Amniotic epithelial cell (primary cell): ENCODE measurements around the gene MED27.
A peak's percentile ranks its signal among the peaks of the same experiment; 100 is the strongest.

ENCODE experiments used
- DNase-seq: peaks from one replicate; pipeline ENCODE4 v3.0.0-alpha.2; 2010; ENCODE audit warnings: low read depth

MED27 gene

GRCh38 chr9:131853434-131853833 lies 226.2 kb downstream of the MED27 start:
- no peak for DNase-seq

DNA sequence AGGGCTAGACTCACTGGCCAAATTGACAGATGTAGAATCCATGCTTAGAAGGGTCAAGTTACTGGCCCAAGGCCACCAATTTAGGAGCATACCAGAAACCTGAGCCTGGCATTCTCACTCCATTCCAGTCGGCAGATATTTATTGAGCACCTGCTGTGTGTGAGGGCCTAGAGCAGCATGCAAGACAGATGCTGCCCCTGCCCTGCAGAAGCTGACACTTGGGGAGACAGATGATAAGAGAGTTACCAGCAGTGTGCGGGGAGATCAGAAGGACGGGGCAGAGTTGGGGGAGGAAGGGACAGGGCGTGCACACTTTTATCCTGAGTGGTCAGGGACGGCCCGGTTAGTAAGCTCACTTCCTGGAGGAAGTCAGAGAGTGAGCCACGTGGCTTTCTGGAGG lies 228.3 kb downstream of the MED27 start:
- DNase-seq, result no peak

- DNase-seq, result no peak
These were observed 230.3 kb downstream of the MED27 start for GRCh38 chr9:131849391-131849790.

GRCh38 chr9:131848570-131849160 lies 231.0 kb downstream of the MED27 start:
- no peak for DNase-seq

- no peak for DNase-seq
These were observed 231.9 kb downstream of the MED27 start for GRCh38 chr9:131847665-131848354.

DNA sequence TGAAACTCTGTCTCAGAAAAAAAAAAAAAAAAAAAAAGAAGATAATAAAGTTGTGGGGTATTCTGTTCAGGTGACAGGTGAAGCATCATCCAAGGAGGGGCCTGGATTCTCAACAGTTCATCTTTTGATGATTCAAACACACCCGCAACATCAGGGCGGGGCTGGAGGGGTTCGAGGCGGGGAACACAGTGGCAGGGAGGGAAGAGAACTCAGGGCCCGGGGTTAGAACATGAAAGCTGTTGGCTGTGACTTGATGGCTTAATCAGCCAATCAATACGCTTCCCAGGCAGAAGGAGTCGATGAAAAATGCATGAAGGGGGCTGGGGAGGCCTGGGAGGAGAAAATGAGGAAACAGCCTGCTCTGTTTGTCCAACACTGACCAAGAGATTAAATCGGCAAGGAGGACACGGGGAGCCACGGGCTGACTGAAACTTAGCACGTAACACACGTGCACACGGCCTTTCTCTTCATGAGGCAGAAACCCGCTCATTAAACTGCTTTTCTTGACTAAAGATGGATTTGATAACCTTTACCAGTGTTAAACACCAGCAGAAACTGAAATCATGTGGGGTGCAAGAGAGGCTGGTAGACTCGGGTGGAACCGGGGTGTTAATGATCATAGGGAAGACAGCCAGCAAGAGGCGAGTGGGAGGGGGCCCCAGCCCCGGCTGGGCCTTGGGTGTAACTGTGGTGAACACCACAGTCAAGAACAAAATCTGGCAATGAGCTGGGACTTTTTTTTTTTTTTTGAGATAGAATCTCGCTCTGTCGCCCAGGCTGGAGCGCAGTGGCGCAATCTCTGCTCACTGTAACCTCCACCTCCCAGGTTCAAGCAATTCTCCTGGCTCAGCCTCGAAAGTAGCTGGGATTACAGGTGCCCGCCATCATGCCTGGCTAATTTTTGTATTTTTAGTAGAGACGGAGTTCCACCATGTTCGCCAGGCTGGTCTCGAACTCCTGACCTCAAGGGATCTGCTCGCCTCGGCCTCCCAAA lies 234.1 kb downstream of the MED27 start:
- DNase-seq, result no peak

- no peak for DNase-seq
These were observed 234.9 kb downstream of the MED27 start for GRCh38 chr9:131844745-131845118.

DNA sequence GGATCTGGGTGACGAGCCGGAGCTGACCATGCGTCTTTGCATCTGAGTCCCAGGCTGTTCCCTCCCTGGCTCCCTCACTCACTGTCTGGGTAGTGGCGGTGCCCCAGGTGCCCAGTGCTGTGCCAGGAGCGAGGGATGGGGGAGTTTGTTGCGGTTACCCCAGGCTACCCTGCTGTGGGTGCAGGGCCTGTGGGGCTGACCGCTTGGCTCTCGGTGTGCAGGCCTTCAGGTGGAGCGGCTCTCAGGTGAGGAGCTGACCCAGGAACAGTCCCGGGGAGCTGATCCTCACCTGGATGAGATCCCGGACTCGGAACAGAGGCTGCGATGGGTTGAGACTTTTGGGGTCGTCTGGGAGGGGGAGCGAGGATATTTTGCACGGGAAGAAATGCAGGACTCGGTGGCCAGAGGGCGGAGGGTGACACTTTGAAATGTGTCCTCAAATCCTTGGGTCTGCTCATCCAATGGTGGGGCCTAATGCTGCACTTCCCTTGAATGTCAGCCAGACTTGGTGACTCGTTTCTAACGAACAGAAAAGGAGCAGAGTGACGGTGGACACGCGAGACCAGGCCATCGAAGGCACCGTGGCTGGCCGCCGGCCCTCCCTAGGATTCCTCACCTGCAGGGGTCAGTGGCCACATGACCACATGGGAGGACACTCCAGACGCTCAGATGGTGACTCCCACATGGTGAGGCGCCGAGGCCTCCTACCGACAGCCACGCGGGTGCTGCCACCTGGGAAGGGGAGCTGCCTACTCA lies 235.5 kb downstream of the MED27 start:
- no peak for DNase-seq

- no peak for DNase-seq
These were observed 237.8 kb downstream of the MED27 start for GRCh38 chr9:131841765-131842318.

- DNase-seq, result no peak
These were observed 238.6 kb downstream of the MED27 start for GRCh38 chr9:131840751-131841702.

GRCh38 chr9:131840220-131840619 lies 239.4 kb downstream of the MED27 start:
- DNase-seq, result no peak

DNA sequence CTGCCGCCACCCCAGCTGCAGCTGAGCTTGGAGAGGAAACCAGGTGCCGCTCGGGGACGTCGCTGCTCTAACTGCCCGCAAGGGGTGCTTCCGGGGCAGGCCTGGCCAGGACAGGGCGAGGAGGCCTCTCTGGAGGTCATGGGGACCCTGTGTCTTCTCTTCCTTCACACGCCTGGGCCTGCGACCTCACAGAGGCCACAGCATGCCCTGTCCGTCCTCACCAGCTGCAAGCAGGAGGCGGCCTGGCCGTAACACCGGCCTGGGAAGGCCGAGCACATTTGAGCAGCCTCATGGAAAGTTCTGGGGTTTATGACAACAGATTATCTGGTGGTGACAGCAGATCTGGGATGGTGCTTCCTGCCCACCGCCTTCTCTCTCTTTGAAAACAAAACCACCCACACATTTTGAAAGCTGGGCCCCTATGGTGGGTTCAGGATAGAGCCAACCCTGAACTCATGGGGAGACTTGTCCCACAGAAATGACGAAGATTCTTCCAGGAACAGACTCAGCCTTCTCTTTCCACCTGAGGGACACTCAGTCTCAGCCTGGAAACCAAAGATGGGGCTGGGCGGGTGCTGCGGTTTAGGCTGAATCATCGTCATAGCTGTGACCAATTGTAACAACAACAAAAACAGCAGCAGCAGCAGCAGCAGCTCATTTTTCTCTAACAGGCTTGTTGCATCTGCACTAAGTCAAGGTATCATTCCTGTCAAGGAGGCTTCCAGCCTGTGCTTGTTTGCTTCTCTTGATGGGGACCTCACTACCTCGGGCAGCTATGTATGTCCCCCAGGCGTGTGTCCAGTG lies 240.2 kb downstream of the MED27 start:
- DNase-seq, result peak; percentile 43

DNA sequence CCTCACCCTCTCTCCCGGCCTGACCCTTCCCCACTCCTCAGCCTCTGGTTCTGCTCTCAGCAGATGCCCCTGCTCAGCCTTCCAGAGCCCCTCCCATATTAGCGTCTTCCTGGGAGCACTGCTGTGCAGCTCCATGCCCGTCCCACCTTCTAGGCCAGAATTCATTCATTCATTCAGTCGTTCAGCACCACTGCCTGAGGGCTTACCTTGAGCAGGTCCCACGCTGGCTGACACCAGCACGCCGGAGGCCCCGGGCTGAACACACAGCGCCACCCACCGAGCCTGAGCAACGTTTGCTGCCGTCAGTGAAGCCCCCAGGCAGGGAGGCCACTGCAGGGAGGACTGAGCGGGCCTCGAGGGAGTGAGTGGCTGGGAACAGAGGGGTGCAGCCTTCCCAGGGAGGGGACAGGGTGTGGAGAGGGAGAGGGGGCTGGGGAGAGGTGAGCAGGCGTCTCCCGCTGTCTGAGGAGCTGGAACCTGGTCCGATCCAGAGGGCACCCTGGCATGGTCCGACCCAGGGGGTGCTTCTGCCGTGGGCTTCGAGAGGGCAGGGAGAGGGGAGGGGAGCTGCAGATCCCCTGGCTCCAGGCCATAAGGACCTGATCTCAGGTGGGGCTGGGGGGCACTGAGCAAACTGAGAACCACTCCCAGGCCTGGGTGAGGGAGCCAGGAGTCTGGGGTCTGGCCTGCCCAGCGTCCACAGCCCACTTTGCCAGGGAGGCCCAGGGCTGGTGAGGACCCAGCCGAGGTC lies 241.0 kb downstream of the MED27 start:
- no peak for DNase-seq

GRCh38 chr9:131837836-131838235 lies 241.8 kb downstream of the MED27 start:
- DNase-seq, result no peak

- DNase-seq, result no peak
These were observed 242.4 kb downstream of the MED27 start for GRCh38 chr9:131837316-131837715.

- no peak for DNase-seq
These were observed 242.9 kb downstream of the MED27 start for GRCh38 chr9:131836607-131837315.

- DNase-seq, result no peak
These were observed 243.6 kb downstream of the MED27 start for GRCh38 chr9:131836021-131836420.

- DNase-seq, result no peak
These were observed 244.3 kb downstream of the MED27 start for GRCh38 chr9:131835151-131835910.
